Measurements from ENCODE around the gene POLQ. TPM values are rescaled to one million over a fixed set of nuclear protein-coding genes. Genes with fewer than 3 reads are reported as not detected.
A peak's percentile ranks its signal among the peaks of the same experiment; 100 is the strongest.

Gene POLQ
- total RNA-seq, 1 donor from 2014 or later: 1.3 TPM

- TF ChIP-seq CTCF (IDR thresholded peaks at IDR 0.05; ENCODE audit: insufficient read depth, low read depth, low read length) (no peak), EZH2 (IDR thresholded peaks at IDR 0.05; ENCODE audit: insufficient read depth, low read length) (no peak)
Measured at GRCh38 chr3:121552379-121552778, 6.6 kb upstream of the POLQ start.

GRCh38 chr3:121545049-121545573, 677 bp downstream of the POLQ start:
- H2AFZ ChIP-seq (ENCODE audit: low read depth, low read length): peak overlapping the region; percentile 90
- H3K4me3 Mint-ChIP-seq (ENCODE audit: unreplicated experiment): peak overlapping the region; percentile 83
- H3K36me3 ChIP-seq (ENCODE audit: insufficient read depth, low read length): no peaks in the 10 kb centered on the region
- DNase-seq (ENCODE audit: low read depth) (no peak), FAIRE-seq (no peak)
- no peak overlapping the region for H3K27ac Mint-ChIP-seq (ENCODE audit: unreplicated experiment)
- H4K20me1 ChIP-seq (ENCODE audit: insufficient read depth, low read length): no peaks in the 10 kb centered on the region
- TF ChIP-seq CTCF (IDR thresholded peaks at IDR 0.05; ENCODE audit: insufficient read depth, low read depth, low read length) (no peak), EZH2 (IDR thresholded peaks at IDR 0.05; ENCODE audit: insufficient read depth, low read length) (no peak)
- H3K36me3 Mint-ChIP-seq (ENCODE audit: low read depth, unreplicated experiment): no peaks in the 10 kb centered on the region
- peak overlapping the region; percentile 96 for H3K4me2 ChIP-seq (ENCODE audit: low read length)
- H3K27ac ChIP-seq (ENCODE audit: low read depth, low read length): peak overlapping the region; percentile 44
- H3K9ac ChIP-seq (ENCODE audit: low read length): peak overlapping the region; percentile 85
- peaks cover 7% of the 10 kb centered on the region for H3K4me1 Mint-ChIP-seq (ENCODE audit: low read depth, unreplicated experiment)
- no peaks in the 10 kb centered on the region for H3K27me3 ChIP-seq (ENCODE audit: insufficient read depth, low read length)
- no peaks in the 10 kb centered on the region for H3K9me3 ChIP-seq (ENCODE audit: insufficient read depth, low read depth, low read length)
- H3K79me2 ChIP-seq (ENCODE audit: insufficient read depth, low read length): peaks cover 23% of the 10 kb centered on the region
- no peaks in the 10 kb centered on the region for H3K9me3 Mint-ChIP-seq (ENCODE audit: unreplicated experiment)
- H3K27me3 Mint-ChIP-seq (ENCODE audit: low read depth, unreplicated experiment): no peaks in the 10 kb centered on the region
- peak overlapping the region; percentile 81 for H3K4me3 ChIP-seq (ENCODE audit: insufficient read depth, low read depth, low read length)
- no peaks in the 10 kb centered on the region for H3K4me1 ChIP-seq (ENCODE audit: insufficient read depth, low read length)

More at GRCh38 chr3:121552379-121552778, 6.6 kb upstream of the POLQ start:
- no peaks in the 10 kb centered on the region for H3K79me2 ChIP-seq (ENCODE audit: insufficient read depth, low read length)
- peak overlapping the region; percentile 14 for H3K4me2 ChIP-seq (ENCODE audit: low read length)
- H3K4me3 Mint-ChIP-seq (ENCODE audit: unreplicated experiment): no peak overlapping the region
- no peak overlapping the region for H3K27ac ChIP-seq (ENCODE audit: low read depth, low read length)
- no peaks in the 10 kb centered on the region for H3K27me3 Mint-ChIP-seq (ENCODE audit: low read depth, unreplicated experiment)
- H3K27ac Mint-ChIP-seq (ENCODE audit: unreplicated experiment): no peak overlapping the region
- no peak for DNase-seq (ENCODE audit: low read depth)
- FAIRE-seq: no peak
- H3K4me1 Mint-ChIP-seq (ENCODE audit: low read depth, unreplicated experiment): no peaks in the 10 kb centered on the region
- H2AFZ ChIP-seq (ENCODE audit: low read depth, low read length): peak overlapping the region; percentile 23
- no peaks in the 10 kb centered on the region for H3K36me3 ChIP-seq (ENCODE audit: insufficient read depth, low read length)
- H4K20me1 ChIP-seq (ENCODE audit: insufficient read depth, low read length): no peaks in the 10 kb centered on the region
- no peaks in the 10 kb centered on the region for H3K4me1 ChIP-seq (ENCODE audit: insufficient read depth, low read length)
- H3K4me3 ChIP-seq (ENCODE audit: insufficient read depth, low read depth, low read length): no peak overlapping the region
- H3K36me3 Mint-ChIP-seq (ENCODE audit: low read depth, unreplicated experiment): no peaks in the 10 kb centered on the region
- H3K9ac ChIP-seq (ENCODE audit: low read length): no peak overlapping the region
- H3K27me3 ChIP-seq (ENCODE audit: insufficient read depth, low read length): no peaks in the 10 kb centered on the region
- peaks cover 4% of the 10 kb centered on the region for H3K9me3 Mint-ChIP-seq (ENCODE audit: unreplicated experiment)
- no peaks in the 10 kb centered on the region for H3K9me3 ChIP-seq (ENCODE audit: insufficient read depth, low read depth, low read length)

GRCh38 chr3:121542924-121543323, 2.9 kb downstream of the POLQ start:
- no peak overlapping the region for H3K4me2 ChIP-seq (ENCODE audit: low read length)
- DNase-seq (ENCODE audit: low read depth) (no peak), FAIRE-seq (no peak)
- no peaks in the 10 kb centered on the region for H3K27me3 ChIP-seq (ENCODE audit: insufficient read depth, low read length)
- peaks cover 25% of the 10 kb centered on the region for H3K79me2 ChIP-seq (ENCODE audit: insufficient read depth, low read length)
- H3K36me3 ChIP-seq (ENCODE audit: insufficient read depth, low read length): peaks cover 4% of the 10 kb centered on the region
- H3K4me1 ChIP-seq (ENCODE audit: insufficient read depth, low read length): no peaks in the 10 kb centered on the region
- no peaks in the 10 kb centered on the region for H3K9me3 ChIP-seq (ENCODE audit: insufficient read depth, low read depth, low read length)
- Mint-ChIP-seq H3K4me3 (ENCODE audit: unreplicated experiment) (no peak overlapping the region), H3K27me3 (ENCODE audit: low read depth, unreplicated experiment) (no peaks in the 10 kb centered on the region), H3K36me3 (ENCODE audit: low read depth, unreplicated experiment) (no peaks in the 10 kb centered on the region), H3K27ac (ENCODE audit: unreplicated experiment) (no peak overlapping the region), H3K4me1 (ENCODE audit: low read depth, unreplicated experiment) (peaks cover 7% of the 10 kb centered on the region), H3K9me3 (ENCODE audit: unreplicated experiment) (no peaks in the 10 kb centered on the region)
- TF ChIP-seq CTCF (IDR thresholded peaks at IDR 0.05; ENCODE audit: insufficient read depth, low read depth, low read length) (no peak), EZH2 (IDR thresholded peaks at IDR 0.05; ENCODE audit: insufficient read depth, low read length) (no peak)
- H3K27ac ChIP-seq (ENCODE audit: low read depth, low read length): no peak overlapping the region
- no peak overlapping the region for H3K9ac ChIP-seq (ENCODE audit: low read length)
- H3K4me3 ChIP-seq (ENCODE audit: insufficient read depth, low read depth, low read length): no peak overlapping the region
- H4K20me1 ChIP-seq (ENCODE audit: insufficient read depth, low read length): no peaks in the 10 kb centered on the region
- H2AFZ ChIP-seq (ENCODE audit: low read depth, low read length): no peak overlapping the region
